Measurements from ENCODE around the gene ADAMTS4. TPM values are rescaled to one million over a fixed set of nuclear protein-coding genes. Genes with fewer than 3 reads are reported as not detected.

ADAMTS4 gene
- total and polyA plus RNA-seq, 9 of the 15 experiments (the other 6 are each of a cell fraction or from before 2014, with no cell fraction given): 0.07 to 3.7 (median 0.41) TPM

DNA sequence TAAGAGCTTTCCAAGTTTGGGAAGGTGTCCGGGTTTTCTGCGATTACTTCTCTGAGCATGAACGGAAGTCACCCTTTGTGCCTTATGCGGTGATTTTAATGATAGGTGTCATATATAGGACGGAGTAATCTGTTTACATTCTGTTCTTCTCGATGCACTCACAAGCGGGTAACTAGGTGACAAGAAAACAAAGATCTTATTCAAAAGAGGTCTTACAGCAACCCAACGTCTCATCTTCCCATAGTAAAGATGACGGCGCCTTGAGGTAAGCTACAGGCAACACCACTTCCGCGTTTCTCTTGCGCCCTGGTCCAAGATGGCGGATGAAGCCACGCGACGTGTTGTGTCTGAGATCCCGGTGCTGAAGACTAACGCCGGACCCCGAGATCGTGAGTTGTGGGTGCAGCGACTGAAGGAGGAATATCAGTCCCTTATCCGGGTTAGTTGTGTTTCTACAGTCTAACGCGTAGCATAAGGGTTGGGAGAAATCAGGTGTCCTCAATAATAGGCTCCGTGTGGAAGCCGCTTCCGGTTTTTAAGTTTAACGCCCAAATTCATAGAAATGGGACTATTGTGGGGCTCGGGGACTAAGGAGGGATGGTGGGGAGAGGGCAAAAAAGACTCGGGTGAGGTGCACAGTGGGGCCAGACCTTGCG is 45.0 kb downstream of the ADAMTS4 start, which contains the start of gene UFC1 (continued):
- TF ChIP-seq, protein P1, sequence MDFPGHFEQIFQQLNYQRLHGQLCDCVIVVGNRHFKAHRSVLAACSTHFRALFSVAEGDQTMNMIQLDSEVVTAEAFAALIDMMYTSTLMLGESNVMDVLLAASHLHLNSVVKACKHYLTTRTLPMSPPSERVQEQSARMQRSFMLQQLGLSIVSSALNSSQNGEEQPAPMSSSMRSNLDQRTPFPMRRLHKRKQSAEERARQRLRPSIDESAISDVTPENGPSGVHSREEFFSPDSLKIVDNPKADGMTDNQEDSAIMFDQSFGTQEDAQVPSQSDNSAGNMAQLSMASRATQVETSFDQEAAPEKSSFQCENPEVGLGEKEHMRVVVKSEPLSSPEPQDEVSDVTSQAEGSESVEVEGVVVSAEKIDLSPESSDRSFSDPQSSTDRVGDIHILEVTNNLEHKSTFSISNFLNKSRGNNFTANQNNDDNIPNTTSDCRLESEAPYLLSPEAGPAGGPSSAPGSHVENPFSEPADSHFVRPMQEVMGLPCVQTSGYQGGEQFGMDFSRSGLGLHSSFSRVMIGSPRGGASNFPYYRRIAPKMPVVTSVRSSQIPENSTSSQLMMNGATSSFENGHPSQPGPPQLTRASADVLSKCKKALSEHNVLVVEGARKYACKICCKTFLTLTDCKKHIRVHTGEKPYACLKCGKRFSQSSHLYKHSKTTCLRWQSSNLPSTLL (IDR thresholded peaks at IDR 0.05): no peak
- TF ChIP-seq MIER1 (IDR thresholded peaks at IDR 0.05; ENCODE audit: low read depth): no peak; the same call in 1 of the 2 replicates
- TF ChIP-seq RAD21 (CRISPR knock-in tag; conservative IDR thresholded peaks at IDR 0.05 in 1 of 2, IDR thresholded peaks at IDR 0.05 in 1 of 2): no peak
- TF ChIP-seq SPI1 (IDR thresholded peaks at IDR 0.05; ENCODE audit: borderline replicate concordance, low read depth, low read length): peak; percentile 92
- TF ChIP-seq ZNF224 (CRISPR knock-in tag; IDR thresholded peaks at IDR 0.05): no peak
- TF ChIP-seq ZBTB17 (CRISPR knock-in tag; IDR thresholded peaks at IDR 0.05): 0 out of 2 replicates have a peak, but pooled peaks have one; percentile 42
- TF ChIP-seq FOXA3 (CRISPR knock-in tag; conservative IDR thresholded peaks at IDR 0.05 in 1 of 2, IDR thresholded peaks at IDR 0.05 in 1 of 2): peak in 1 of 2 experiments; percentile 65; a peak in 1 of 4 replicates
- no peak for TF ChIP-seq SMARCC2 (IDR thresholded peaks at IDR 0.05; ENCODE audit: low read depth)
- TF ChIP-seq SOX6 (IDR thresholded peaks at IDR 0.05): no peak; the same call in 1 of the 2 replicates
- TF ChIP-seq ZNF695 (CRISPR knock-in tag; IDR thresholded peaks at IDR 0.05): no peak
- TF ChIP-seq ZNF212 (CRISPR knock-in tag; IDR thresholded peaks at IDR 0.05): no peak
- peak; percentile 73 to 75 for TF ChIP-seq NRF1 (conservative IDR thresholded peaks at IDR 0.05 in 1 of 2, IDR thresholded peaks at IDR 0.05 in 1 of 2)
- no peak for TF ChIP-seq STAT5A (IDR thresholded peaks at IDR 0.05; ENCODE audit: borderline replicate concordance, low read length)
- TF ChIP-seq, protein P2, sequence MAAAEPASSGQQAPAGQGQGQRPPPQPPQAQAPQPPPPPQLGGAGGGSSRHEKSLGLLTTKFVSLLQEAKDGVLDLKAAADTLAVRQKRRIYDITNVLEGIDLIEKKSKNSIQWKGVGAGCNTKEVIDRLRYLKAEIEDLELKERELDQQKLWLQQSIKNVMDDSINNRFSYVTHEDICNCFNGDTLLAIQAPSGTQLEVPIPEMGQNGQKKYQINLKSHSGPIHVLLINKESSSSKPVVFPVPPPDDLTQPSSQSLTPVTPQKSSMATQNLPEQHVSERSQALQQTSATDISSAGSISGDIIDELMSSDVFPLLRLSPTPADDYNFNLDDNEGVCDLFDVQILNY (CRISPR knock-in tag; IDR thresholded peaks at IDR 0.05): no peak
- TF ChIP-seq RBM22 (IDR thresholded peaks at IDR 0.05; ENCODE audit: low read depth, low read length, poor library complexity, severe bottlenecking): no peak
- TF ChIP-seq, protein P3, sequence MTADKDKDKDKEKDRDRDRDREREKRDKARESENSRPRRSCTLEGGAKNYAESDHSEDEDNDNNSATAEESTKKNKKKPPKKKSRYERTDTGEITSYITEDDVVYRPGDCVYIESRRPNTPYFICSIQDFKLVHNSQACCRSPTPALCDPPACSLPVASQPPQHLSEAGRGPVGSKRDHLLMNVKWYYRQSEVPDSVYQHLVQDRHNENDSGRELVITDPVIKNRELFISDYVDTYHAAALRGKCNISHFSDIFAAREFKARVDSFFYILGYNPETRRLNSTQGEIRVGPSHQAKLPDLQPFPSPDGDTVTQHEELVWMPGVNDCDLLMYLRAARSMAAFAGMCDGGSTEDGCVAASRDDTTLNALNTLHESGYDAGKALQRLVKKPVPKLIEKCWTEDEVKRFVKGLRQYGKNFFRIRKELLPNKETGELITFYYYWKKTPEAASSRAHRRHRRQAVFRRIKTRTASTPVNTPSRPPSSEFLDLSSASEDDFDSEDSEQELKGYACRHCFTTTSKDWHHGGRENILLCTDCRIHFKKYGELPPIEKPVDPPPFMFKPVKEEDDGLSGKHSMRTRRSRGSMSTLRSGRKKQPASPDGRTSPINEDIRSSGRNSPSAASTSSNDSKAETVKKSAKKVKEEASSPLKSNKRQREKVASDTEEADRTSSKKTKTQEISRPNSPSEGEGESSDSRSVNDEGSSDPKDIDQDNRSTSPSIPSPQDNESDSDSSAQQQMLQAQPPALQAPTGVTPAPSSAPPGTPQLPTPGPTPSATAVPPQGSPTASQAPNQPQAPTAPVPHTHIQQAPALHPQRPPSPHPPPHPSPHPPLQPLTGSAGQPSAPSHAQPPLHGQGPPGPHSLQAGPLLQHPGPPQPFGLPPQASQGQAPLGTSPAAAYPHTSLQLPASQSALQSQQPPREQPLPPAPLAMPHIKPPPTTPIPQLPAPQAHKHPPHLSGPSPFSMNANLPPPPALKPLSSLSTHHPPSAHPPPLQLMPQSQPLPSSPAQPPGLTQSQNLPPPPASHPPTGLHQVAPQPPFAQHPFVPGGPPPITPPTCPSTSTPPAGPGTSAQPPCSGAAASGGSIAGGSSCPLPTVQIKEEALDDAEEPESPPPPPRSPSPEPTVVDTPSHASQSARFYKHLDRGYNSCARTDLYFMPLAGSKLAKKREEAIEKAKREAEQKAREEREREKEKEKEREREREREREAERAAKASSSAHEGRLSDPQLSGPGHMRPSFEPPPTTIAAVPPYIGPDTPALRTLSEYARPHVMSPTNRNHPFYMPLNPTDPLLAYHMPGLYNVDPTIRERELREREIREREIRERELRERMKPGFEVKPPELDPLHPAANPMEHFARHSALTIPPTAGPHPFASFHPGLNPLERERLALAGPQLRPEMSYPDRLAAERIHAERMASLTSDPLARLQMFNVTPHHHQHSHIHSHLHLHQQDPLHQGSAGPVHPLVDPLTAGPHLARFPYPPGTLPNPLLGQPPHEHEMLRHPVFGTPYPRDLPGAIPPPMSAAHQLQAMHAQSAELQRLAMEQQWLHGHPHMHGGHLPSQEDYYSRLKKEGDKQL (CRISPR knock-in tag; IDR thresholded peaks at IDR 0.05; ENCODE audit: borderline replicate concordance): no peak
- TF ChIP-seq KHSRP (IDR thresholded peaks at IDR 0.05): no peak
- peak in 1 of 2 experiments; percentile 85; a peak in 1 of 3 replicates for TF ChIP-seq CBX3 (IDR thresholded peaks at IDR 0.05; ENCODE audit: borderline replicate concordance in 1 of 2, low read length in 2 of 2)
- TF ChIP-seq MCM7 (IDR thresholded peaks at IDR 0.05): no peak
